Thyroid gland (tissue), 4 donors: ENCODE measurements around the gene TLR5. TPM values are rescaled to one million over a fixed set of nuclear protein-coding genes. Genes with fewer than 3 reads are reported as not detected.

Source experiments
- DNase-seq, 2 donors: peaks; one replicate each; pipeline ENCODE4 v3.0.0-alpha.2; 2019
- H3K27ac ChIP-seq, 3 donors: fragments of 200-600 bp; sonication (generic); 1 replicate in 2 of 3; 2 replicates in 1 of 3; pipeline ENCODE4 v1.5.1; 2016 to 2019; ENCODE audit warnings: mild to moderate bottlenecking in 1 of 3, moderate library complexity in 1 of 3
- H3K27me3 ChIP-seq: fragments of 200-600 bp; sonication (generic); one replicate; pipeline ENCODE4 v1.5.1; 2019
- H3K36me3 ChIP-seq, 2 donors: fragments of 200-600 bp; sonication (generic); one replicate each; pipeline ENCODE4 v1.5.1; 2016 to 2019
- H3K4me1 ChIP-seq, 2 donors: fragments of 200-600 bp; sonication (generic); one replicate each; pipeline ENCODE4 v1.5.1; 2017 to 2019
- H3K4me3 ChIP-seq, 3 donors: fragments of 200-600 bp; sonication (generic); replicated peaks in 1 of 3; 1 replicate in 2 of 3; 2 replicates in 1 of 3; pipeline ENCODE4 v1.5.1; 2016; ENCODE audit warnings: mild to moderate bottlenecking in 1 of 3
- H3K9me3 ChIP-seq: fragments of 200-600 bp; sonication (generic); one replicate; pipeline ENCODE4 v1.5.1; 2017
- POLR2A ChIP-seq, 2 donors: fragments of 450-650 bp; IDR thresholded peaks; one replicate each; pipeline ENCODE4 v1.6.1; 2017; ENCODE audit warnings: antibody characterized with exemption in 2 of 2, mild to moderate bottlenecking in 2 of 2, moderate library complexity in 1 of 2
- WGBS, 2 donors: methylation state at CpG; one replicate each; pipeline ENCODE4 v1.1.5; 2017; 5-methylcytosine and 5-hydroxymethylcytosine counted together
- intact Hi-C: fragments of 100-400 bp; cut with DNase I; formaldehyde crosslinking; loops from one replicate; pipeline ENCODE4 v1.15.1; 2023
- total RNA-seq, 4 donors: library from RNA; depleted of rRNA; stranded (reverse); fragments of >200 nt; gene quantifications; one replicate each; pipeline ENCODE4 v1.2.3, GENCODE V29; 2016
- TF ChIP-seq, protein P1 (sequence below), 6 experiments: fragments of 200-600 bp in 3 of 6; fragments of 450-650 bp in 3 of 6; sonication (generic) in 3 of 6; IDR thresholded peaks; one replicate each; pipeline ENCODE4 v1.5.1; 2016 to 2019; ENCODE audit warnings: antibody characterized with exemption in 6 of 6, mild to moderate bottlenecking in 2 of 6, inconsistent platforms in 1 of 6, moderate library complexity in 1 of 6

Gene TLR5
- total RNA-seq, 4 donors from 2014 or later, result 3.3 to 11.6 (median 6.7) TPM

DNA sequence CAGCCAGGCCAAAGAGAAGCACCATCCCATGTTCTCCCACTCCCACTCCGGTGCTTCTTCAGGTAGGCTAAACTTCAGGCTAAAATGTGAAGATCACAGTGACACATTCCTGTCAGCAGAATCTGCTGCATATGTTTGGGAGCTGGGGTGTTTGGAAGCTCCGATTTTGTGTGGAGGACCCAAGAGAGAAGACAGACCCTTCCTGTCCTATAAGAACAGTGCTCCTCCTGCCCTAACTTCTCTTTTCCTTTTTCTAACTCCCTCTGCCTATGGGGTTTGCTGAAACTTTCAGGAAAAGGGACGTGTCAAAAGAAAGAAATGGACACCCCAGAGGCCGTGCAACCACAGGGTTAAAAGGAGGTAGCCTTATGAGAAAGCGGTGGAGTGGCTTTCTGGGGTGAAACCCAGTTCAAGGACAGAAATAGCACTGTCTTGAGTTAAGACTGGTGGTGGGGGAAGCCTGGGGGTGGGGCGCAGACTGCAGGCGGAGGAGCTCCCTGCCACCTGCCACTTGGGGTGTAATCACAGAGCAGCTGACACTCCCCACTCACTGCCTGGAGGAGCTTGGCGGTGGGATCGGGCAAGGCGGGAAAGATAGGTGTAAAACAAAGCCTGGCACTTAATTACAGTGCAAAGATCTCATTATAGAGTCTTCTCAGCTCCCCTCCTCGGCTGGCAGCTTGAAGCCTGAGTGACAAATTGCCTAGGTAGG is 645 bp upstream of the TLR5 start:
- Histone ChIP-seq H3K4me3 (peak overlapping the region in 2 of 3 donors; percentile 30 to 51), H3K36me3 (no peaks in the 10 kb centered on the region), H3K4me1 (peaks cover 10 to 18% of the 10 kb centered on the region in 2 donors), H3K9me3 (no peaks in the 10 kb centered on the region), H3K27me3 (no peaks in the 10 kb centered on the region), H3K27ac (peak overlapping the region in 2 of 3 donors; percentile 44 to 52)
- intact Hi-C loops, result no loop called here
- TF ChIP-seq POLR2A (IDR thresholded peaks at IDR 0.05), result no peak
- TF ChIP-seq, protein P1, sequence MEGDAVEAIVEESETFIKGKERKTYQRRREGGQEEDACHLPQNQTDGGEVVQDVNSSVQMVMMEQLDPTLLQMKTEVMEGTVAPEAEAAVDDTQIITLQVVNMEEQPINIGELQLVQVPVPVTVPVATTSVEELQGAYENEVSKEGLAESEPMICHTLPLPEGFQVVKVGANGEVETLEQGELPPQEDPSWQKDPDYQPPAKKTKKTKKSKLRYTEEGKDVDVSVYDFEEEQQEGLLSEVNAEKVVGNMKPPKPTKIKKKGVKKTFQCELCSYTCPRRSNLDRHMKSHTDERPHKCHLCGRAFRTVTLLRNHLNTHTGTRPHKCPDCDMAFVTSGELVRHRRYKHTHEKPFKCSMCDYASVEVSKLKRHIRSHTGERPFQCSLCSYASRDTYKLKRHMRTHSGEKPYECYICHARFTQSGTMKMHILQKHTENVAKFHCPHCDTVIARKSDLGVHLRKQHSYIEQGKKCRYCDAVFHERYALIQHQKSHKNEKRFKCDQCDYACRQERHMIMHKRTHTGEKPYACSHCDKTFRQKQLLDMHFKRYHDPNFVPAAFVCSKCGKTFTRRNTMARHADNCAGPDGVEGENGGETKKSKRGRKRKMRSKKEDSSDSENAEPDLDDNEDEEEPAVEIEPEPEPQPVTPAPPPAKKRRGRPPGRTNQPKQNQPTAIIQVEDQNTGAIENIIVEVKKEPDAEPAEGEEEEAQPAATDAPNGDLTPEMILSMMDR (IDR thresholded peaks at IDR 0.05), result no peak
- 29 to 36% methylated on average over 11 of the region's 11 CpGs for WGBS, 2 donors
- peak; percentile 68 to 75 for DNase-seq

DNA sequence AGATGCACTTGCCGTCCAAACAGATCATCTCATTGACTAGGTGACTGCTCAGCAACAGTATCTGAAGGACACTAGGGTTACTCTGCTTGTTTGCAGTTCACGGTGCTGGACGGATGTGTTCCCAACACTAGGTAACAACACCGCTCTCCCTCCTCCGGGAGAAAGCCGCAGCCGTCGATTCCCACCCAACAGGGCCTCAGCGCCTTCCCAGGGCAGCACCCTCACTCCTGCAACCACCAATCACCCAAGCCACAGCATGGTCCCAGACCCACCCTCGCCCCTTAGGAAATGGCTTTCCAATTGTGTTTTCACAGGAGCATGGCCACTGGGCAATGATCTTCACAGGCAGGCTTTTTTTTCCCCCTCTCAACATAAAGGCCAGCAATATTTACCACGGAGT is 779 bp downstream of the TLR5 start:
- WGBS, 2 donors, result 84 to 90% methylated on average over 11 of the region's 11 CpGs
- H3K27ac ChIP-seq, result peak overlapping the region in 2 of 3 donors; percentile 36 to 78
- no peaks in the 10 kb centered on the region for H3K9me3 ChIP-seq
- TF ChIP-seq POLR2A (IDR thresholded peaks at IDR 0.05), result no peak
- TF ChIP-seq, protein P1 (IDR thresholded peaks at IDR 0.05), result no peak
- intact Hi-C loops, result no loop called here
- peak overlapping the region in 1 of 3 donors; percentile 51 for H3K4me3 ChIP-seq
- H3K4me1 ChIP-seq, result peaks cover 17 to 25% of the 10 kb centered on the region in 2 donors
- DNase-seq, result no peak
- H3K36me3 ChIP-seq, result no peaks in the 10 kb centered on the region
- no peaks in the 10 kb centered on the region for H3K27me3 ChIP-seq

DNA sequence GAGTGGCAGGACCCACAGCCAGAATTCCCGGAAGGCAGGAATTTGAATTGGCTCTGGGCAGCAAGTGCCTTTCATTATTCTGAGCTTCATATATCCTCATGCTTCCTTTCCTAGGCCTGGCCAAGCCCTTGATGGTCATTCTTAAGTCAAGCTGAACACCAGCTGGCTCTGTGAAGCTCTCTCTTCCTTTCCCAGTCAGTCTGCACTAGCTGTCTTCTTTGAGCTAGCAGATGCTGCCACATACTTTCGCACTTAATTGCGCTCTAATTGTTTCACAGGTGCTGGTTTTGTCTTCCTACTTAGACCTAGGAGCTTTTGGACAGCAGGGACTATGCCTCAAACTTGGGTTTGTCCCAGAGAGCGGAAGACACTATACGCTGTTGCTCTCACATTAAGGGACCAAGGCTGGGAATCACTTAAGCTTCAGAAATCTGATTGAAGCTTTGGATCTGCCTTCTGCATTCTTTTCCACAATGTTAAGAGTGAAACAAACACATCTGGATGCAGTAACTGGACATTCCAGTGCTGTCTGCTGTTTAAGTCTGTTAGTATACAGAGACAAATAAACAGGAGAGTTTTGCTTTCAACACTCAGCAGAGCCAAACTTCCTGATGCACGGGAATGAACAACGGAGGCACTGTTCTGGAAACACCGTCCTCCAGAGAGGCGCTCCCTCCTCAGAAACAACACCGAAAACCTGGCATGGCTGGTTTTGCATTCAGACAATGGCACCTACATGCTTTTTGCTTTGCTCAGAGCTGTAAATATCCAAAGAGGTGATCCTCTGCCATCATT is 2.2 kb downstream of the TLR5 start:
- H3K36me3 ChIP-seq, result no peaks in the 10 kb centered on the region
- no peaks in the 10 kb centered on the region for H3K9me3 ChIP-seq
- intact Hi-C loops, result no loop called here
- H3K27me3 ChIP-seq, result no peaks in the 10 kb centered on the region
- peaks cover 17 to 36% of the 10 kb centered on the region in 2 donors for H3K4me1 ChIP-seq
- TF ChIP-seq, protein P1 (IDR thresholded peaks at IDR 0.05), result no peak
- no peak for TF ChIP-seq POLR2A (IDR thresholded peaks at IDR 0.05)
- no peak overlapping the region for H3K4me3 ChIP-seq
- H3K27ac ChIP-seq, result no peak overlapping the region
- 63 to 68% methylated on average over 10 of the region's 10 CpGs for WGBS, 2 donors
- peak in 1 of 2 donors; percentile 30 for DNase-seq

DNA sequence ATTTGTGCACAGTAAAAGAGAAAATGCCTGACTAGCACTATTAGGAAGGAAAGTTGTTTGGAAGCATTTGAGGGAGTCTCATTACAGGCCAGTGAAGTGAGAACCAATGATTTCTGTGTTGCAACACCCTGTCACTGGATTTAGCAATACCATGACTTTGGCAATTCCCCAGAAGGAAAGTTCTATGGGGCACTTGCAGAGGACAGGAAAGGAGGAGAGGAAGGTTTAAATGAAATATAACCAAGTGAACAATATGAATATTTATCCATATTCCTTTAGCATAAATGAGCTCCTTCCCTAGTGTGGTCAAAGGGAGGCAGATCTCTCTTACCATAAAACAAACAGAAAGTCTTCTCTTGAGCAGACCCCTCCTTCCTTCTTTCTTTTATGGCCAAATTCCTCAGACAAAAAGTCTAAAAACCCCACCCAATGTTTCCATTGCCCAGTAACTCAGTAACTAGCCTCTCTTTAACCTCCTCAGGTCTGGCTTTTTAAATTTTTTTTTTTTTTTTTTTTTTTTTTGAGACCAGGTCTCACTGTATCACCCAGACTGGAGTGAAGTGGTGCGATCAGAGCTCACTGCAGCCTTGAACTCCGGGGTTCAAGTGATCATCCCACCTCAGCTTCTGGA is 5.5 kb downstream of the TLR5 start:
- TF ChIP-seq POLR2A (IDR thresholded peaks at IDR 0.05), result no peak
- TF ChIP-seq, protein P1 (IDR thresholded peaks at IDR 0.05), result no peak
- intact Hi-C loops, result loop anchor here (10.0 kb wide), 1 partner anchor 547 kb away; no protein-coding TSS in a partner anchor
- DNase-seq, result no peak
- 84 to 88% methylated on average over 2 of the region's 2 CpGs for WGBS, 2 donors
- Histone ChIP-seq H3K27me3 (no peaks in the 10 kb centered on the region), H3K9me3 (no peaks in the 10 kb centered on the region), H3K4me1 (peaks cover 11 to 44% of the 10 kb centered on the region in 2 donors), H3K4me3 (no peak overlapping the region), H3K36me3 (no peaks in the 10 kb centered on the region), H3K27ac (no peak overlapping the region)
